Suppressor macrophage treated with lipopolysaccharide for 1 hour (primary cell): ENCODE results near the gene NR6A1.
A peak's percentile ranks its signal among the peaks of the same experiment; 100 is the strongest.

Source experiments
- DNase-seq, 3 donors: peaks; one replicate each; pipeline ENCODE4 v3.0.0-alpha.2; 2020 to 2022

Gene NR6A1

DNA sequence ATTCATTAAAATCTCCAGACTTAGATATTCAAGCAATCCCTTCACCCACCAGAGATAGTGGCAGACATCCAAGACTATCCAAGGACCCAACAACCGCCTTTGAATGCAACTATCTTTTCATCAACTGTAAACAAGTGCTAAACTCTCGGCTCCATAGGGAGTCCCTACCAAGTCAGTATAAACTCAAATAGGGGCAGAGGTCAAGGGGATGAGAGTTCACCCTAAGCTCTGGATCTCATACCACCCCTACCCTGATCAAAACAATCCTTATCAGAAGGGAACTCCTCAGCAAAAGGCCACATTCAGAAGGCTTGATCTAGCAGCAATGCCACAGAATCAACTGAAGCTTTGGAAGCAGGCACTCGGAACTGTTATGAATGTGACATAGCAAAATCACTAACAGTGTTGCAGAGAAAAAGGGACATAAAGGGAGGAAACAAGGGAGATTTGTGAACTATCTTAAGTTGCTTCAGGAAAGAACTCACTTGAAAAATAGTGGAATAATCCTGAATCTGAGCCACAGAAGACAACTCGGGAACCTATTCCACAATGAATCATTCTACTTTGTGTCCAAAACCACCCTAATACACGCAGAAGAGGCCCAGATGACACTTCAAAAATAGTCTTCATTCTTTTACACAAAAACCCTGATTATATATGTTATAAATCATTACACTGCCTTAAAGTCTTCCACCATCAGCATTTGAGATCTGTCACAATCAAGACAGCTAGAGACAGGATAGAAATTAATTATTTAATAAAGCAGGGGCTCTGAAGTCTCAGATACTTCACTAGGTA, 49.8 kb downstream of the NR6A1 start:
- DNase-seq: no peak

DNA sequence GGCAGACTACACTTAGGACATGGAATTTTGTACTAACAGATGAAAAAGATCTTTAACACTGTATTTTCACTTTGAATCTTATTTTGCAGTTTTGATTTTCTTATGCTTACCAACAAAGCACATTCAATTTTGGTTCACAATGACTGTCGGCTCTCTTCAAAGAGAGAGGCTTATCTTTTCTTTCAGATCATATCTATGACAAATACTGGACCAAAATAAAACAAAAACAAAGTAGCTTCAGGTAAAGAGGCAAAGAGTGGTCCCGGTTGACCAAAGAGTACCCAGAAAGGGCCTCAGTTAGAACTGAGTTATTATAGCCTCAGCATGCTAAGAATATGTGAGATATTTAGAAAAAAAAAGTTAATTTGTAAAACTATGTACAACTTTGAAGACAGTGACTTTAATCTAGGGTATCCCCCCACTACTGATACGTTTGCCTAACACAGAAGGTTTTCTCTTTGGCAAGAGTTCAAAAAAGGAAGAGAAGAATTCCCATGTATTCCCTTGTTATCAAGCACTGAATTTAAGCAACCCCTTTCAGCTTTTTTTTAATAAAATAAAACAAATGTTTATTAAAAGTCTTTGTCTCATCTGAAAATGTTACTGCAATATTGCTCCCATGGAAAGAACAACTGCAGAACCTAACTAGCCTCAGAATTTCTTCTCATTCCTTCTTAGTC, 50.5 kb downstream of the NR6A1 start:
- DNase-seq: no peak

DNA sequence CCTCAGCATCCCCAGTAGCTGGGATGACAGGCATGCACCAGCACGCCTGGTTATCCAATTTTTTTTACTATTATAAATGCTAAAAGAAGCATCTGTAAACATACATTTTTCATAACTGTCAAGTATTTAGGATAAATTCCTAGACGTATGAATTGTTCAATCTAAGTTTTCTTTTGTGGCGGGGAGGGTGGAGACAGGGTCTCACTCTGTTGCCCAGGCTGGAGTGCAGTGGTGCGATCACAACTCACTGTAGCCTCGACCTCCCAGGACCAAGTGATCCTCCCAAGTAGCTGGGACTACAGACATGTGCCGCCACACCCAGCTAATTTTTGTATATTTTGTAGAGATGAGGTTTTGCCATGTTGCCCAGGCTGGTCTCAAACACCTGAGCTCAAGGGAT, 52.2 kb downstream of the NR6A1 start:
- DNase-seq: no peak

DNA sequence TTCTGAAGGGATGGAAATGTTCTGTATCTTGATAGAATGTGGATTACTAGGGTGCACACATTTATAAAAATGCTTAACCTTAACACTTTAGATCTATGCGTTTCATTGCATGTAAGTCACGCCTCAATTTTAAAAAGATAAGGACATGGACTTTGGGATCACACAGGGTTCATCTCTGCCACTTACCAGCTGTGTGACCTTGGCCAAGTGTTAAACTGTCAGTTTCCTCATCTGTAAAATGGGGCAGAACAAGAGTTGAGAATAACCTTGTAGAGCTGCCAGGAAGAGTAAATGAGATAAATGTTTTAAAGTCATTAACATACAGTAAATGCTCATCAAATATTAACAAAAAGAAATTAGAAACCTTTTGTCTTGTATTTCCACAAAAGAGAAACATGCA, 53.5 kb downstream of the NR6A1 start:
- DNase-seq: no peak

DNA sequence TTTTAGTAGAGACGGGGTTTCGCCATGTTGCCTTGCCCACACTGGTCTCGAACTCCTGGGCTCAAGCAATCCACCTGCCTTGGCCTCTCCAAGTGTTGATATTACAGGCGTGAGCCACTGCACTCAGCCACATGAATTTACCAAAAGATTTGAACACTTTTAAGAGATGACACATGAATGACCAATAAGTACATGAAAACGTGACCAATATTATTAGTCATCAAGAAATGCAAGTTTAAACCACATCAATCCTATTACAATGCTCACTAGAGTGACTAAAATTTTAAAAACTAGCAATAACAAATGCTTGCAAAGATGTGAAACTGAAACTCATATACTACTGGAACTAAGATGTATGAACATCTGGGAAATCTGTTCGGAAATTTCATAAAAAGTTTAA, 54.3 kb downstream of the NR6A1 start:
- DNase-seq: peak; percentile 9 to 80 (median 55)

DNA sequence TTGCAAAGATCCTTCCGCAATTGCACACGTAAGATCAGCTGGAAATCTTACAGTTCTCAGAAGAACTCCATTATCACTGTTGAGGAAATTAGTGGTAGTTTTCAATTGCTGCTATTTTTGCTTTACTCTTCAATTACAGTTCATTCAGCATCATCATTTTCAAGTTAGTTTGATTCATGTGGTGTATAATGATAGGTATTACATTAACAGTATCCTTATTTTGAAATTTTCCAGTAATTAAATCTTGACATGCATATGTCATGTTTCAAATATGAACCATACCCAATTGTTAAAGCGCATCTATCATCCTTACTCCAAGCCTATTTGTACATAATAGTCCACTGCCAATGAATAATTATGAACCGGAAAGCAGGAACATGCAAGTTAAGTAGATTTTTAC, 60.3 kb downstream of the NR6A1 start:
- DNase-seq: no peak

DNA sequence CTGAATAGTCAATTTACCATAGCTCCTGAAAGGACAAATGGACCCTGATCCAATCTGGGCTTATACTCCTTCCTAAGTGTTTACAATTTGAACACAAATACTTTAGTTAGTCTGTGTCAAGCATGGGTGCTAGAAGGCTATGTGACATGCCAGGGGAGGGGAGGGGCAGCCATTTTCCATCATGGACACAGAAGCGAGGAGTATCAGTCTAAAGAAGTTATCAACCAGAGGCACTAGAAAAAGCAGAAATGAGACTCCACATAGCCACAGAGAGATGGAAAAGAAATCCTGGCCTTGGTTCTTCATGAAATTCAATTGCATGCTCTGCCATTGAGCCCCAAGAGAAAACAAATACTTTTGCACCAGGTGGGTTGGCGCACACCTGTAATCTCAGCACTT, 61.8 kb downstream of the NR6A1 start:
- DNase-seq: no peak

DNA sequence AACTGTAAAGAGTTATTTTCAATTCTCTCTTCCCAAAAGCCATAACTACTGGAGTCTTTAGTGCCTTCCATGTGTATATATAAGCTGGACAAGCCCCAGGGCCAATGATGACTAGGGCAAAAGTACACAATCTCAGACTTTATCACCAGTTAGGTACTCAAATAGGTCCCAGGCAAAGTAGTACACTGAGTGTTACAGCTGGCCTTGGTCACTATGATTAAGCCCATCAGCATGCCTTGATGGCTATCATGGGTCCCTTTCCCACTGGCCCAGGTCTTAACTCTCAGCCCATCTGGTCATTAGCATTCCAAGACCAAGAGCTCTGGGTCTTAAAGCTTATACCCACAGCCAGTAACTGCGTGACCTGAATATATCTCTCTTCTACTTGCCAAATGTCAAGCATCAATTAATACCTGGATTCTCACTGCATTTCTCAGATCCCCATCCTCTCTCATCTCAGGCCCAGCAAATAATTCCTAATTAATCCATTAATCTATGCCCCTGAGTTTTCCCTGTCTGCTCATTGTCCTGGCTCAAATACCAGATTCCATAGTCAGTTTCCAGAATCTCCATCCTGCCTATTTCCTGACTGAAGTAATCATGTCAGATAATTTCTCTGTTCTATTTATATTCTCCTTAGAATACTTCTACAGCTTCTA, 62.3 kb downstream of the NR6A1 start:
- no peak for DNase-seq

DNA sequence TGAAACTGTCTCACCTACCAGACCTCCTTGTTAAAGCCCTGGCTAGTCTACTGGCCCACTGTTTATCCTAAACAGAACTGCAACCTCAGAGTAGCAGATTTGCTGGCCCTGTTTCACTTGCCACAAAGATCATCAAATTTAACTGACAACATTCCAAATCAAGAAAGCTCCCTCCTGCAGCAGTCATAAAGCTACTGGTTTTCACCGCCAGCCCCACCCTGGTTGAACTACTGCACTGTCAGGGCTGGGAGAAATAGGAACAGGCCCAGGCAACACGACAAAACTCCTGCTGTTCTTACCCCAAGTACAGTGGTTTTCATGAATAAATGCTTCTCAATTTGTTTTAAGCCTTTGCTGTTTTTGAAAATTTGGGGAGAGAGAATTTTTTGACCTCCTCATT, 63.0 kb downstream of the NR6A1 start:
- DNase-seq: no peak

DNA sequence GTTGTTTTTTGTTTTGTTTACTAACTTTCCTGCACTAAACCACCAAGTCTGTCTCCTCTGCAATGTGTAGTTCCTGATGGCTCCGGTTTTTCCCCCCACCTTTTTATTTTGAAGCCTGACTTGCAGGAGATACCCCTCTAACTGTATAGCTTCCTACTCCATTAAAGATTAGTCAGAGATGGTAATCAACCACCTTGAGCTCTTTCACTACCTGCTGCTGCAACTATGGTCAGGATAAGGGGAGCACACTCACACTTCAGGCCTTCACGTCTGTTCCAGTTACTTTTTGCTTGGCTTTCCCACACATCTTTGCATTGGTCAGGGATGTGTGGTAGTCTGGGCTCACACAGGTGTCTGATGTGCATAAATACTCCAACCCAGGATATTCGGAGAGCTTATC, 63.4 kb downstream of the NR6A1 start:
- no peak for DNase-seq

DNA sequence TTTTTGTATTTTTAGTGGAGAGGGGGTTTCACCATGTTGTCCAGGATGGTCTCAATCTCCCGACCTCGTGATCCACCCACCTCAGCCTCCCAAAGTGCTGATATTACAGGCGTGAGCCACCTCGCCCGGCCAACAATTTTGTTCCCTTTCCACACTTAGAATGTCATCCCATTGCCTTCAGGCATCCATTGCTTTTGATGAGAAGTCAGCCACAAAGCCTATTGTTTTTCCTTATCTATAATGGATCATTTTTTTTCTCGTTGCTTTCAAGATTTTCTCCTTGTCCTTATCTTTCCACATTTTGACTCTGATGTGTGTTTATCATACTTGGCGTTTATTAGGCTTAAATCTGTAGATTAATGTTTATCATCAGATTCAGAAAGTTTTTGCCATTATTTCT, 64.4 kb downstream of the NR6A1 start:
- DNase-seq: no peak

DNA sequence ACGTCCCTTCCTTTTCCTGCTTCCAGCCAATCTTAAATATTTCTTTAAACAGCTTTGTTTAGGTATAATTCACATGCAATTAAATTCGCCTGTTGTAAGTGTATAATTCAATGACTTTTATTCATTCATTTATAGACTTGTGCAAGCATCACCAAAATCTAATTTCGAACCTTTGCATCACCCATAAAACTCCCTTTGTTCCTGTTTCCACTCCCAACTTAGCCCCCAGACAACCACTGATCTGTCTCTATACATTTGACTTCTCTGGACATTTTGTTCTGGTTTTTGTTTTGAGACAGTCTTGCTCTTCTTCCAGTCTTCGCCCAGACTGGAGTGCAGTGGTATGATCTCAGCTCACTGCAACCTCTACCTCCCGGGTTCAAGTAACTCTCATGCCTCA, 71.5 kb downstream of the NR6A1 start:
- DNase-seq: no peak

DNA sequence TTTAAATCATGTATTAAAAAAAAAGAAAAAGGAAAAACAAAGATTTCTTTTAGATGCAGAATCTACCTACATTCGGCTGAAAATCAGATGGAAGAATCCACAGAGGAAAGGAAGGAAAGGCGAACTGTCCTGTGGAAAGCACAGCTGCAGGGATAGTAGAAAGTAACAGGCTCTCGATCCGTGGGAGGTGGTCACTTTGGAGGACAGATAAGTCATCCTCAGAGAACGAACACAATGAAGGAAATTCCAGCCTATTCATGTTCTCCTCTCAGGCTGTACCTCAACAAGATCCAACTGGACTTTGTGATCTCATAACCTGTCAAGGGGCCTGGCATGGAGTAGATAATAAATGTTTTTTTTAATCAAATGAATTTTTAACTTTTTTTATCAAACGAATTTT, 72.8 kb downstream of the NR6A1 start:
- DNase-seq: peak; percentile 17 to 25 (median 24)

DNA sequence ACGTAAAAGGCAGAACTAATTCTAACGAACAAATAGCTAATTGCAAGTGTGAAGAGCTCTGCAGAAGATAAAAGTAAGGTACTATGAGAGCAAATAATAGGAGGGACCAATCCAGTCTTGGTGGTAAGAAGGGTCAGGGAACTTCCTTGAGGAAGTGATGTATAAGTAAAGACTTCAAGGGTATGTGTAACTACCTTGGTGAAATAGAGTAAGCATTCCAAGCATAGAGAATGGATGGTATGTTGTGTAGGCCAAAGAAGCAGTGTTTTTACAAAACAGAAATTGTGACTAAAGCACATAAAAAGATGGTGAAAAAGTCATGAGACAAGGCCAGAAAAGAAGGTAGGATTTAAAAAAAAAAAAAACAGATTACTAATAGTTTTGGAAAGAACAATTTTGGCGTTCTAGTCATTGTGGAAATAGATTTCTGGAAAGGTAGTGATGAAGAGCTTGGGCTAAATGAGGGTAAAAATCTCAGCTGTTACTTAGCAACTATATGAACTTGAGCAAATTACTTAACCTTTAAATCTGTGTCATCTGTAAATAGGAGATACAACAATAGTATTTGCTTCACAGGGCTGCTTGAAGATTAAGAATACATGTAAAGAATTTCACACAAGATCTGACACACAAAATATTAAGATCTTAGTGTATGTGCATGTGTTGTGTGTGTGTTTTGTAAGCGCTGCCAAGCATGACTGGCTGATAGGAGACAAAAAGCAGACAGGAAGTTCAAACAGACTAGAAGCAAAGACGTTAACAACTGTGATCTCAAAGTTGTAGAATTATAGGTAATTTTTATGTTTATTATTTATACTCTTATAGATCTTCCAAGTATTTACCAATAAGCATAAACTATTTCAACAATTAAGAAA, 73.5 kb downstream of the NR6A1 start:
- DNase-seq: peak in 1 of 3 donors; percentile 16

DNA sequence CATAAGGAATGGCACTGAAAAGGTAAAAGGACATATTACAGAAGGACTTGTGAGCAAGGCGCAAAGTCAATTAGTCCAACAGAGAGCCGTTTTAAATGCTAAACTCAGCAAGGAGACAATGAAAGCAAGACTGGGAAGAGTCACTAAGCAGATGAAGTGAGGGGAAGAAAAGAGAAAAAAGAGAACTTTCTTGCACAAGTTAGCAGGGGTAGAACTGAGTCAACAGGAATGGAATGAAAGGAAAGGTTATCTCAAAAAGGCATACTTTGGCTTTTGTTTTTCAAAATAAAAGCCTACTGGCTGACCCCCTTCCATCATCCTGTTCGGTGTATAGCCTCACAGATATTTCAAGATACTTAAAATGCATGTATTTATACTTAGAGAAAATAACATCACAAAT, 75.0 kb downstream of the NR6A1 start:
- DNase-seq: peak in 1 of 3 donors; percentile 17

DNA sequence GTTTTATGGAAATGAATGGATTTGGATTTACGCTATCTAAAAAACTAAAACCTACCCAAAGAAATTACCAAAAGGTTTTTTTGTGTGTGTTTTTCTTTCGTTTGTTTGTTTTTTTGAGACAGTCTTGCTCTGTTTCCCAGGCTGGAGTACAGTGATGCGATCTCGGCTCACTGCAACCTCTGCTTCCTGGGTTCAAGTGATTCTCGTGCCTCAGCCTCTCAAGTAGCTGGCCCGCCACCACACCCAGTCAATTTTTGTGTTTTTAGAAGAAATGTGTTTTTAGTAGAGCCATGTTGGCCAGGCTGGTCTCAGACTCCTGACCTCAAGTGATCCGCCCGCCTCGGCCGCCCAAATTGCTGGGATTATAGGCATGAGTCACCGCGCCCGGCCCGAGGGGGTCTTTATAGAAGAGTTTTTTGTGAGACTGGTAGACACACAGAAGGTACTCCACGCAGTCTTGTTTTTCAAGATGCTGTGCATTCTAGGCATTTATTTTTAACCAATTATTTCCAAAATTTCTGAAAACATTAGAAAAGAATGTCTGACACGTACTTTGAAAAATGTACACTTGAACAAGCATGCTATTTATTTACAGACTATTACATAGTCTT, 75.7 kb downstream of the NR6A1 start:
- DNase-seq: peak in 1 of 3 donors; percentile 15

DNA sequence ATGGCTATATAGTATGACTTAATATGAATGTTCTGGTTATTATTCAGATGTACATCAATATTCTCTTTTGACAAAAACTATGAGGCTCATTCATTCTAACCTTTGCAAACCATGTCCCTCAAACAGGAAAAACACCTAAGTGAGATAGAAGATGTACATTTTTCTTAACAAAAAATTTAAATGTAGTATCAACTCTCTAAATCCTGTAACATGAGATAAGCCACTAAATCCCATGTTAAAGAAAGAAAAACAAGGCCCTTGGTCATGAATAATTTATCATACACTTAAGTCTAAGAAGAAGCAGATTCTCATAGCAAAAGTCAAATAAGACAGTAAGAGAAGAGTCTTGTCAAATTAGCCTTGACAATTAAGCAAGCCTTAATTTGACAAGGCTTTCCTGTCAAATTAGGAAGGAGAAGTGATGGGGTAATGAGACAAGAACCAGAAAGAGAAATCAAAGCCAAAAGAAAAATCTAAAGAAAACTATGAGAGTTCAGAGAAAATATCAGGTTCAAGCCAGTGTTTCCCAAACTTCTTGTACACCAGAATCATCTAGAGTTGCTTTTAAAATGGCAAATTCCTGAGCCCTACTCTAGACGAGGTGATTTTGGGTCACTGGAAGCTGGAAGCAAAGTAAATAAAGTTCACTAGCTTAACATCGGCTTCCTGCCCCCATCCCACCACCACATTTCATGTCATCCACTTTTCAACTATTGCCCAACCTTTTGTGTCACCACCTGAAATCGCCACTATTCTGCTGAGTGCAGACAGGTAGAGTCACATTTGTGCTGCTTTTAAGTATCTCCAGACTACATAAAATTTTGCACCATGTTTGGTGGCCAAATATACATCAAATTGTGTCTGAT, 76.5 kb downstream of the NR6A1 start:
- DNase-seq: peak in 1 of 3 donors; percentile 12

DNA sequence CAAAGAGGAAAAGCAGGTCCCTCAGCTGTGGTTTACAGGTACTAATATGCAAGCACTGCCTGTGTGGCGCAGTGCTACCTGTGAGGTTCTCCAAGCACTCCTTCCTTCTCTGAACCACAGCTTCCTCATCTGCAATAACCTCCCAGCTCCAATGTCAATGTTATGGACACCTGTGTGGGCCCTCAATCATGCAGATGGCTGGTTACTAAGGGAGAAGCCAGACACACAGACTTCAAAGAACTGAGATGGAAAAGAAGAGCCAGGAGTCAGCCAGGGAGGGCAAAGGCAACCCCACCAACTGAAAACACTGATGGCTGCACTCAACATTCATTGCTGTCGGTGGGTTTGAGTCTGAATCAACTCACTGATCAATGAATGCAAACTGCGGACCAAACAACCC, 77.7 kb downstream of the NR6A1 start:
- peak in 1 of 3 donors; percentile 8 for DNase-seq

DNA sequence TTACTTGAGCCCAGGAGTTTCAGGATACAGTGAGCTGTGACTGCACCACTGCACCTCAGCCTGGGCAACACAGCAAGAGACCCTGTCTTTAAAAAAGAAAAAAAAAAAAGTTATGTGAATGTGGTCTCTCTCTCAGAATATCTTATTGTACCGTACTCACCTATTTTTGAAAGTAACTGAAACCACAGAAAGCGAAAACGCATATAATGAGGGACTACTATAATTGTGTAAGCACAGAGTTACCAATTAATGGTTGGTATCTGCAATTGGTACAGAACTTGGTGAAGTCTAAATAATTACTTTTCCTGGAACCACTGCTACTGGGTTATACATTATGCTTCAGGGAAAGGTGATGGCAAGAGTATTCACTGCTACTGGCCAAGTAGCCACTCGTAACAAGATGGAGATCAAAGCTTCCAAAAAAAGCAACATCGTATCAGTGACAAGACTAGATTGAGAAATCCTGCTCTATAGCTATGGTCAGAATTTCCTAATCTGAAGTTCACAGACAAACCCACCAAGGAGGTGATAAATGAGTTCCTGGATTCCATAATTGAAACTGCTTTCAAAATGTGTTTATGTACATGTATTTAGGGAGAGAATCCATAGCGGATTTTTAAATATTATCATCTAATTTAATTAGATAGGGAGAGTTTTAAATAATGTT, 82.7 kb downstream of the NR6A1 start:
- DNase-seq: no peak

DNA sequence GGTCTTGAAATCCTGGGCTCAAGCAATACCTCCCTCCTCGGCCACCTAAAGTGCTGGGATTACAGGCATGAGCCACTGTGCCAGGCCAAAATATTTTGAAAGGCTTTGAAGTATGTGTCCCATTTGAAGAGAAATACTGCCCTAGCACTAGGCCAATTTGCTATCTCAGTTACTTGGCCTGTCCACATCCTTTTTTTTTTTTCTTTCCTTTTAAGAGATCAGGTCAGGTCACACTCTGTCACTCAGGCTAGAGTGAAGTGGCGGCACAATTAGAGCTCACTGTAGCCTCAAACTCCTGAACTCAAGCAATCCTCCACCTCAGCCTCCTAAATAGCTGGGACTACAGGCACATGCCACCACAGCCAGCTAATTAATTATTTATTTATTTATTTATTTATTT, 84.2 kb downstream of the NR6A1 start:
- DNase-seq: no peak

DNA sequence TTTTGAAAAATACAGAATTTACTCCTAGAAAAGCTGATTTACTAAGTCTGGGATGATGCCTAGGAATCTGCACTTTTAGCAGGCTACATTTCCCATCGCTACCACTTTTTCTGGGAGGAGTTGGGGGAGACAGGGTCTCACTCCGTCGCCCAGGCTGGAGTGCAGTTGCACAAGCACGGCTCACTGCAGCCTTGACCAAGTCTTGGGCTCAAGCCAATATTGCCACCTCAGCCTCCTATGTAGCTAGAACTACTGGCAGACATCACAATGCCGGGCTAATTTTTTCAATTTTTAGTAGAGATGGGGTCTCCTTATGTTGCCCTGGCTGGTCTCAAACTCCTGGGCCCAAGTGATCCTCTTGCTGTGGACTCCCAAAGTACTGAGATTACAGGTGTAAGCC, 85.9 kb downstream of the NR6A1 start:
- no peak for DNase-seq
